HG02938 (cell line): ENCODE results near the gene TOM1L2.
A peak's percentile ranks its signal among the peaks of the same experiment; 100 is the strongest.

Experiments
- ATAC-seq: cut with Tn5 transposase; IDR thresholded peaks from one replicate; pipeline ENCODE4 v1.9.1; 2021; ENCODE audit warnings: mild to moderate bottlenecking, moderate library complexity; ENCODE audit not compliant: unreplicated experiment

The TOM1L2 gene

DNA sequence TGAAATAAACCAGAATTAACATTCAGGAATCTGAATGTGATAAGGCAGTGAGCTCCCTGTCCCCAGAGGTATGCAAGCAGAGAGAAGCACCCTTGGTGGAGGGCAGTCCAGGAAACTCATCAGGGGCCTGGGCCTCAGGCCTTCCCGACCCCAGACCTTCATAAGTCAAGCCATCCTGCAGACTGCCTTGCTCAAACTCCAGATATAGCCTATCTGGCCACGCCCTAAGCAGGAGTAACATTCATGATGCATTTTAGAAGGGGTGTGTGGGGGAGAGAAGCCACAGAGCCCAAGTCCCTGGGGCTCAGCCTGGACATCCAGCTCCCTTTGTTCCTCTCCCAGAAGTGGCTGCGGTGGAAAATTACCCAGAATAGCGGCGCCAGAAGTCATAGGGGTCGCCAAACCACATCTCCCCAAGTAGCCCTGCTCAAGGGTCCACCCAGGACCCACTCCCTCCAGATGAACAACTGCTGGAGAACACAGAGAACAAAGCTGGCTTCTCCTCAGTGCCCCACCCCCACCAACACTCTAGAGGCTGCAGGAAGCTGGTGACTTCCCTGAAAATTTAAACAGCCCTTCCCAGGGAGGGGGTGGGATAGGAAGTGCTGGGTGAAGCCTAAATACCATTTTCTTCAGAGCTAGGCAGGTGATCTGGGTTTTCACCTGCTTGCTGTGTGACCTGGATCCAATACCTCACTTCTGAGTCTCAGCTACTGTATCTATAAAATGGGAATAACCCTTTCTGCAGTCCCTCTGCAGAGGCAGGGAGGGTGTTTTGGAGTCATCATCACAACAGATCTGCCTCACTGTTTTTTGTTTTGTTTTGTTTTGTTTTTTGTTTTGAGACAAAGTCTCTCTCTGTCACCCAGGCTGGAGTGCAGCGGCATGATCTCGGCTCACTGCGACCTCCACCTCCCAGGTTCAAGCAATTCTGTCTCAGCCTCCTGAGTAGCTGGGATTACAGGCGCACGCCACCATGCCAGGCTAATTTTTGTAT is 133.9 kb downstream of the TOM1L2 start:
- no peak for ATAC-seq

DNA sequence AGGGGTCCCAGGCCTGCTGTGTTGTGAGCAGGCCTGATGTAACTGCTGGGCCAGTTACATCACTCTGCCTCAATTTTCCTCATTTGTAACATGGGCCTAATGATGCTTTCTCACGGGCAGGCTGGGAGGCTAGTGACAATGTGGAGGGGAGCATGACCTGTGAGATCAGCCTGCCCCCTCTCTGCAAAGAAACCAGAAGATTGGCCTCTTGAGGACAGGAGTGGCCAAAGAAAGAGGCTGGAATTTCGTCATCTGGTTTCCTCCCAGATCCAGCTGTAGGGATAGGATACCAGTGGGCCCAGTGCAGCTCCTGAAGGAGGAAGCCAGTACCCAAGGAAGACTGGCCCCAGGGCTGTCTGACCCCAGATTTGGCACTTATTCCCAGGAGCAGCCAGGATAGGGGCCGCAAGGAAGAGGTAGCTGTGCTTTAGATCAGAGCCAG is 134.8 kb downstream of the TOM1L2 start:
- no peak for ATAC-seq

DNA sequence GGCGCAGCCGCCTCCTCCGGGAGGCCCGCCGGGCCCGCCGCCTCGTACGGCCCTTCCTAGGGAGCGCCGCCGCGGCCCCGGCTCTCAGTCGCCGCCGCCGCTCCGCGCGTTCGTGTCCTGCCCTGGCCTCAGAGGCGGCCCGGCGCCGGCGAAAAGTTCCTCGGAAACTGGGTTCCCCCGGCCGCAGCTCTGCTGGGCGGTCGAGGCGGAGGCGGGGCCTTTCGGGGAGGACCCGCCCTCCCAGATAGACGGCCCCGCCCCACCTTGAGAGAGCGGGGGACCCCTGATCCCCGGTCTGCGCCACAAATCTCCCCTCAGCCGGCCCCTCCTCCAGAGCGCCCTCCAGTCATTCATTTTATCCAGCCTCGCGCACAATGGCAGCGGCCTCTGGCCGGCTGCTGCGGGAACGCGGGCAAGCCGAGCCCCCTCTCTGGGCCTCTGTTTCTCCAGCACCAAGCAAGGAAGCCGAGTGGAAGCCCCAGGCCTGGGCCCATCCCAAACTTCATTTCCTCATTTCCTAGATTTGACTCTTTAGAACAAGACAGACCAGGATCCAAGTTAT is 135.3 kb downstream of the TOM1L2 start, which contains the start of gene SREBF1:
Gene SREBF1 (minus strand): TSS at position 169 of the 562 bp plus-strand sequence. CDS start 169 bp downstream, outside the sequence.
- peak; percentile 3 for ATAC-seq

DNA sequence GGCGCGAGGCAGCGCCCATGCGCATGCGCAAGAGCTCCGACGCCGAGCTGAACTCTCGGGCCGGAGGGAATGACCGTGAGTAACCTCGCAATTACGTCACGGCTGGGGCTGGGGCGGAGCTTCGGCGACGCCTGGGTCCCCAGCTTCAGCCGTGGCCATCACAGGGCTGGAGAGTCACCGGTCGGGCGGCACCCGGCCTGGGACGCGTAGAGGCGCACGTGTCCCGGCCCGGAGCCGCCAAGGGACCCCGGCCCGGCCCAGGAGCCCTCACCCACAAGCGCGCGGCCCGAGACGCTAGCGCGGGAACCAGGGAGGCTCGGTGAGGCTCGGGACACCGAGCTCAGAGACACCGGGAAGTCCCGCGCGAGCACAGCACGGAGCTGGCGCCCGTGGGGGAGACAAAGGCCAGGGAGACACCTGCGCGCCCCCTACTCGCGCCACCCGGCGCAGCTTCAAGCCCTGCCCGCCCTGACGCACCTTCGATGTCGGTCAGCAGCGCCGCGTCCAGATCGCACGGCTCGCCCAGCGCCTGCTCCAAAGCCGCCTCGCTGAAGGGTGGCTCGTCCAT is 135.9 kb downstream of the TOM1L2 start:
- peak; percentile 70 for ATAC-seq

DNA sequence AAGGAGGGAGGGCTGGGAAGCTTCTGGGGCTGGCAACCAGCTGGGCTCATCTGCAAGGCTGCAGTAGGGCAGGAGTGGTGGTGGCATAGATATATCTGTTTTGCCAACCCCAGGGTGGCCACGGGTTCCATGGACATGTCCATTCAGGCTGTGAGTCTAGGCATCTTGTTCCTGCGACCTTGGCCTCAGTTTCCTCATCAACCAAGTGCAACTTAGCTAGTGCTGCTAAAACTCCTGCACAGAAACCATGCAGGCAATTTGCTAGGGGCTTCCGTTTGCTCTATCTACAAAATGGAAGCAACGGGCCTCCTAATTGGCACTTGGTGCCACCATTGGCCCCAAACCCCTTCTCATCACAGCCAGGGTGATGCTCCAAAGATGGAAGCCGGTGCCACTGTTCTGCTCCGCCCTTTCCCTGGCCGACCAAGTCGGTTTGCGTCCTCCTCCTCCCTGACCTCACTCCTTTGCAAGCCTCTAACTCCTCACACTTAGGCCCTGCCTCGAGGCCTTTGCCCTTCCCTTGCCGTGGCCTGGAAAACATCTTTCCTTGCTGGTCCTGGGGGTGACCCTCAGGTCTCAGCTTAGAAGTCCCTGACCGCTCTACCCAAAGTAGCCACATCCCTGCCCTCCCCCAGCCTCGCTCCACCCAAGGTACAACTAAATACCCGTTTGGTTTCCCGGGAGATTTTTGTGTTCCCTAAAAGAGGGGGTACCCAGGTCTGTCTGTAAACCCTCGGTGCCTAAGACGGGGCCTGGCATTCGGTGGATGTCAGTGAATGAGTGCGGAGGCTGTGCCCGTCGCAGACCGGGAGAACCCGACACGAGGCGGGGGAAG is 136.6 kb downstream of the TOM1L2 start:
- no peak for ATAC-seq

DNA sequence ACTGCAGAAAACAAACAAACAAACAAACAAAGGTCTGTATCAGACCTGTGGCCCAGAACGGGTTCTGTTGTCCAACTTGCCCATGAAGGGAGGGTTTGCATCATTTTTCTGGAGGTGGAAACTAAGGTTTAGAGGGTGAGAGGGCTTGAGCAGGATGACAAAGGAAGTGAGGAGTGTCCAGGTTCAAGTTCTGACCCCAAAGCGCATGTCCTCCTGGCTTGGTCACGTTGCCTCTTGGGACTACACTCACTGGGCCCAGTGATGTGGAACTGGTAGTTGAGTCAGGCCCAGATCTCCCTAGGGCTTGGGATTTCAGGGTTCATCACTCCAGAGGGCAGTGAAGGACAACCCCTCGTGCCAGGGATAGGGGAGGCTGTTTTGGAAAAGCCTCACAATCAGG is 137.2 kb downstream of the TOM1L2 start:
- ATAC-seq: no peak

DNA sequence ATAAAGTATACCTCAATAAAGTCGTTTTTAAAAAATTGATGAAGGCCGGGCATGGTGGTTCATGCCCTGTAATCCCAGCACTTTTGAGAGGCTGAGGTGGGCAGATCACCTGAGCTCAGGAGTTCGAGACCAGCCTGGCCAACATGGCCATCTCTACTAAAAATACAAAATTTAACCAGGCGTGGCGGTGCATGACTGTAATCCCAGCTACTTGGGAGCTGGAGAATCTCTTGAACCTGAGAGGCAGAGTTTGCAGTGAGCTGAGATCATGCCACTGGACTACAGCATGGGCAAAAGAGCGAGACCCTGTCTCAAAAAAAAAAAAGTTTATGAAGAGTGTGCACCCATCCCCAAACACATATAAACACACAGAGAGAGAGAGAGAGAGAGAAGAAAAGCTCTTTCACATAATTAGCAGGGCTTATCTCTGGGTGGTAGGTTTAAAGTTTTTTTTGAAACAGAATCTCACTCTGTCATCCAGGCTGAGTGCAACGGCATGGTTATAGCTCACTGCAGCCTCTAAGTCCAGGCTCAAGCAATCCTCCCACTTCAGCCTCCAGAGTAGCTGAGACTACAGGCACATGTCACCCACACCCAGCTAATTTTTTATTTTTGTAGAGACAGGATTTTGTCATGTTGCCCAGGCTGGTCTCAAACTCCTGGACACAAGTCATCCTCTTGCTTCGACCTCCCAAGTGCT is 138.4 kb downstream of the TOM1L2 start:
- no peak for ATAC-seq

DNA sequence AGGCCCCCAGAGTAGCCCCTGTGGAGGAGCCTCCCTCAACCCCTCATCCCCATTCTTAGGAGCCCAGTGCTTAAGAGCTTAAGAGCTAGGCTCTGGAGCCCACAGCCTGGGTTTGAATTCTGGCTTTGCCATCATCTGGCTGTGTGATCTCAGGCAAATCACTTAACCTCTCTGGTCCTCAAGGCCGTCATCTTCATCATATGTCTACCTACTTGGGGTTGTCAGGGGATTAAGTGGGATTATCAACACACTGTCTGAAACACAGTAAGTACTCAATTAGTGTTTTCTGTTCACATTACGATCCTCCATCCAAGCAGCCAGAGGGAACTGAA is 140.2 kb downstream of the TOM1L2 start:
- ATAC-seq: no peak

DNA sequence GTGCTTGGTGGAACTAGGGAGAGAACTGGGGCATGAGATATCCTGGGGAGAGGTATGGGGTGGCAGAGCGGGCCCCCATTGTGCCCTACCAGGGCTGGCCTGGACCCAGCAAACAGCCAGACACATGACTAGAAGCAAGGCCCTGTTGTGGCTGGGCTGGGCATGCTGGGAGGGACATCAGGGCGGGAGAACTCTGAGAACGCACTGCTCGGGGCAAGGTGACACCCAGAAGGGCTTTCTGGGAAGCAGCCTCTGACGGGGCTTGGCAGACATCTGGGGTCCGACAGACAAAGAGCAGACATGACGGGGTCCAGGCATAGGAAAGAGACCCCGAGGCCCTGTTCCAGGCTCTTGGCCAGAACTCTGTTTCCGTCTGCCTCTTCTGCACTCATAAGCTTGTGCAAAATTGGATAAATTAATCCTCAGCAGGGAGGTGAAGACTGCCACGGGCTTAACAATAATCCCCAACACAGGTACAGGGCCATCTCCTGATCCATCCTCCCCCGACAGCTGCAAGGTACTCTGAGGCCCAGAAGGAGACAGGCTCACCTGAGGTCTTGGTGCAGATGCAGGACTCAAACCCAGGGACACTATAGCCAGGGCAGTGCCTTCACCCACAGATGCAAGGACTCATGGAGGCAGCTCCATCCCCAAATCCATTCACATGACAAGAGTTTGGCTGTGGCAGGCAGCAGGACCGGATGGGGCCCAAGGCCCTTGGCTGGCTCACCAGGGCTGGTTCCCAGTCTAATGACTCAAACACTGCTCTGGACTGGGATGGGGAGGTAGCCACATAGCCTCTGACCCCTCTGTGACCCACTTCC is 140.8 kb downstream of the TOM1L2 start:
- ATAC-seq: no peak

DNA sequence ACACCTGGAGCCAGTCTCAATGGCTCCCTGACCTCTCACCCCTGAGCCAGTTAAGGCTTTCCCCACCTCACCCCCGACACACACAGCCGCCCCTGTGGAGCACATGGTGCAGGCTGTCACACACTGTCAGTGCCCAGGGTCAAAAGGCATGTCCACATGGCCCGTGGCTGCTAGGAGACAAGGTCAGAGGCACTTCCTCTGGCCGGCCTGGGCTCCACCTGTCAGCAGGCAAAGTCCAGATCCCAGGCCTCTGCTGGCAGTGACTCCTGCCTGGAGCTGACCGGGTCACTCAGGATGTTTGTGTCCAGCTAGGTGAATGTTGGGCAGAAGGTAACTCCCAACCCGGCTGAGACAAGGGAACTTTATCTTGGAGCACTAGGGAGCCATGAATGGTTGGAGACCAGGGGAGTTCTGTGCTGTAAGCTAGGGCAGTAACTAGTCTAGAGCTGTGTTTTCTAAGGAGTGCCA is 141.4 kb downstream of the TOM1L2 start:
- ATAC-seq: no peak

DNA sequence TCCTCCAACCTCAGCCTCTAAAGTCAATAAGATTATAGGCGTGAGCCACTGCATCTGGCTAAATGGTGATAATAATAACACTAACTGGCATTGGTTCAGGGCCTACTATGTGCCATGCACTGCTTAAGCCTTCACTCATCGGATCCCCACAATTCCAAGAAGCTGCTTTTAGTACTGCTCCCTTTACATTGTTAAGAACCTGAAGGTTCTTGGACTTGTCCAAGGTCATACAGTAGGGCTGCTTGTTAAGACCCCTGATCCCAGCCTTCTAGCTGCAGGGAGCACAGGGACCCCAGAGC is 142.0 kb downstream of the TOM1L2 start:
- ATAC-seq: no peak

DNA sequence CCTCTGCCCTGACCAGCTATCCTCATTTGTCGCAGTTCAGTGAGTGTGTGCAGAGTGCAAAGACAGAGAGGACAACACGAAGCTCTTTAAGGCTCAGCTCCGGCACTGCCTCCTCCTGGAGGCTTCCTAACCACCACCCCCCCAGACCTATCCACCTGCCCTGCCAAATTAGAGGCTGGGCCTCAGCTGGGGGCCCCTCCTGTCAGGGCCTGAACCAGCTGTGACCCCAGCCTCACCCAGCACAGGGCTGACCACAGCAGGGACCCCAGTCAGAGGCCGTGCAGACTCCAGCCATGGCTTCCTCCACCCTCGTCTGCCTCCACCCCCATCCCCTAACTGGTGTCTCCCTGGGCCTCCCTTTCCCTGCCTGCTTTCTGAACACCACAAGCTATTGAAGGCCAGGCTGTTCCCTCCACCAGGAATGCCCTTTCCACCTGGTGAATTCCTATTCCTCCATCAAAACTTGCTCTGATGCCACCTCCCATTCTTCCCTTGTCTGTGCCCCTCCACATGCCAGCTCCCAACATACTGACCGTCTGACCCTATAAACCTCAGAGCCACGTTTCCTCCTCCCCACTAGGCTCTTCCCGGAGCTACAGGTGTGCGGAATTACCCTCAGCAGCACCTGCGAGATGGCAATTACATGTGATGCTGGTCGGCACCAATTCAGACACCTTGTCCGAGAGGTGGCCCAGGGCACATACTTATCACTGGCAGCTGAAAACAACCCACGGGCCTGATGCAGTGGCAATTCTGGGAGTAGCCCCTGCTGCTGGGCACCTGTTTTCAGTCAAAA is 144.2 kb downstream of the TOM1L2 start:
- ATAC-seq: no peak

DNA sequence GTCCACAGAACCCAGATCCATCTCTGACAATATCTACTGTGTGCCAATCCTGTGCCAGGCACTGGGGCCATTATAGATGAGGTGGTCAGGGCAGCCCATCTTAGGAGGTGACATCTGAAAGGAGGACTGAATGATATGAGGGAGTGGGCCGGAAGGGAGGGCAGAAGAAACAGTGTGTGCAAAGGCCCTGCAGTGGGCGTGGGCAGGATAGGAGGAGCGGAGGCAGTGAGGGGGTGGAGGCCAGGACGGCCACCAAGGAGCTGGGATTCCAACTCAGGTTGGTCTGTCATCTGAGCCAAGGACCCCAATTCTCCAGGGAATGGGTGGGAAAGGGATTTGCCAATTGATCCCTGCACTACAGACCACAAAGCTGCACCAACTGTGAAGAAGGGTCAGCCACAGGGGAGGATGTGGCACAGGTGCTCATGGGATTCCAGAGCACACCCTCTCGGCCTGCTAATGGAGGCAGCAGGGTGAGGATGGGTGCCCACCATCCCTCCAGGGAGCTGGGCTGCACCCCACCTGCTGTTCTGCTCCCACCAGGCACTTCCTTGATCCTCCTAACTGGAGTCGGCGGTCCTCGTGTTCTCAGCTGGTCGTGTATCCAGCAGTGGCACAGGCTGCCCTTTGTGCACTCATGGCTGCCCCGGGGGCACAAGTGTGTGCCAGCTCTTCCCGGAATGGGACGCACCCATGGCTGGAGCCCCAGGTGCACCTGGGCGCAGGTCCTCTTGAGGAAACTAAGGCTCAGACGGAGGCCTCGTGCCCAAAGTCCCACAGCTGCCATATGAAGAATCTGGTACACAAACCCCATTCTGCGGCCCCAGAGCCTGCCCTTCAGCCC is 145.0 kb downstream of the TOM1L2 start:
- ATAC-seq: no peak

DNA sequence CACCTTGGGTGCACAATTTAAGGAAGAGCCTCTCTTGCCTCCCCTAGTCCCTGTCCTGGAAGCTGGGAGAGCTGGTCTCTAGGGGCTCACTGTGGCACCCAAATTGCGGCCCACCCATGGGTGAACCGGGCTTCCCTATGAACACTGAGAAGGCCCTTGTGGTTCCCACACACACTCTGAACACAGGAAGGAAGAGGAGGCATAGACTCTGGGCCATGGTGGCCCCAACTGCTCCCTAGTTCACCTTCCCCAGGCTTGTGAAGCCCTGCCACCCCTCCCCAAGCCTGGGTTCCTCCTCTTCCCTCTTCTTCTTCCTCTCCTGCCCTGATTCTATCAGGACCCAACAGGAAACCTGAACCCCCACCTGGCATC is 145.9 kb downstream of the TOM1L2 start:
- no peak for ATAC-seq

DNA sequence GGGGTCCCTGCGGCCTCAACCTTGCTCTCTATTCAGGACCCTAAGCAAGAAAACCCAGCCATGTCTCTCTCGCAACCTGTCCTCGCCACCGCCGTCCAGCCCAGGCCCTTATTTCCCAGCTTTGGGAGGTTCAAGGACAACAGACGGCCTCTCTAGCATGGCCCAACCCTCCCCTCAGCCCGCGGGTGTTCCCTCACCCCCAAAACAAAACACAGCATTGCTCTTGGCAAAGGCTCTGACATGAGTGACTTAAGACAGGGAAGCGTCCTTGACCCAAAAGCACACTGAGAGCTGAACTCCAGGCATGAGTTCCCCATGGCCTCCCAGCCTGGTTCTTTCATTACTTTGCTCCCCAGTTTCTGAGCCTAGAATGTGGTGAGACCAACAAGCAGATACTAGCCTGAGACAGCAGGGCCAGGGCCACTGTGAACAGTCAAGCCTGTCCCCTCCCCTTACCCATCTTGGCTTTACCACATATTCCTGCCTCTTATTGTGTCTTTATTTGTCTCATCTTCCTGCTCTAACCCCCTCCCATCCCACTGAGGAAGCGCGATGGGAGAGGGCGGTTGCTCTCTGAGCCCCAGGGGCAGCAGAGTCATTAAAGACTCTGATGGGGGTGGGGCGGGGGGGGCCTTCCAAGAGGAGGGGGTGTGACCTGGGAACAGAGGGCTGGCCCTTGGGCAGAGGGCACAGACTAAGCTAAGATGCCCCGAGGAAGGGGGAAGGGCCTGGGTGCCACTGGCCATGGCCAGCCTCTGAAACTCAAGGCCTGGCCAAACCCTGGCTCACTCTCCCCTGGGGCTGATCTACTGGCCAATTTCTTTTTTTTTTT is 147.2 kb downstream of the TOM1L2 start:
- no peak for ATAC-seq

DNA sequence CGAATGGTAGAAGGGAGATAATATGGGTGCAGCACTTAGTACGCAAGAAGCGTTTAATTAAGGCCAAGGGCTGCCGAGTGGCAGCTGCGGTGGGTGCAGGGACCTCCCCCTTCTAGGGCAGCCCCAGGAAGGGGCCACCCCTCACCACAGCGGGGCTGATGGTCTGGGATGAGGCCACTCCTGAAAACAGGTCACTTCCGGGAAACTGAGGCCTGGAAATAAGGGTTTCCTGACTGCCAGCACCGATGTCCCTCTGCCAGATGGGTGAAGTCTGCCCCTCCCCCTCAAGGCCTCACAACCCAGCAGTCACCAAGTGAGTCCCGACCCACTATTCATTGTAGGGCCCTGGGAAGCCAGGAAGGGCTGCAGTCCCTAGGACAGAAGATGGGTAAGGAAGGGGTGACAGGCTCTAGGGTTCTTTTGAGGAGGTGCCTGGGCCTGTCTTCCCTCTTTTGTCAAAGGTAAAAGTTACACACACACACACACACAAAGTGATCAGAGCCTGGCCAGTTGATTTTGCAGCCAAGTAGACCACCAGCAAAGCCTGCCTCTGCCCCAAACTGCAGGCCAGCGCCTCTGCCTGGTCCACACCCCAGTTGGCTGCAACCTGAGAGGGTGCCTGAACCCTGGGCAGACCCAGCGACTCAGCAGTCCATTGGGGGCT is 147.9 kb downstream of the TOM1L2 start:
- ATAC-seq: no peak
